Mammary epithelial cell (primary cell): ENCODE results near the gene UGT1A1.

Source experiments
- CTCF ChIP-seq, 2 donors: IDR thresholded peaks in 1 of 2; conservative IDR thresholded peaks in 1 of 2; 2 replicates each; pipeline ENCODE4 v1.5.1; 2011 to 2012; ENCODE audit warnings: inconsistent platforms in 2 of 2, low read length in 2 of 2, mild to moderate bottlenecking in 2 of 2, control low read depth in 1 of 2, low read depth in 1 of 2; ENCODE audit not compliant: insufficient read depth in 1 of 2; ENCODE audit errors: extremely low read depth in 1 of 2
- EZH2 ChIP-seq: IDR thresholded peaks from 2 replicates; pipeline ENCODE4 v1.6.1; 2012; ENCODE audit warnings: low read length, inconsistent platforms, borderline replicate concordance

- TF ChIP-seq EZH2: no peak
- no peak for TF ChIP-seq CTCF (conservative IDR thresholded peaks at IDR 0.05 in 1 of 2, IDR thresholded peaks at IDR 0.05 in 1 of 2; ENCODE audit: extremely low read depth in 1 of 2, insufficient read depth in 1 of 2, low read depth in 1 of 2, low read length in 2 of 2)
Measured at GRCh38 chr2:233818639-233819621, 58.9 kb downstream of the UGT1A1 start.
